ENCODE measurements around the gene SDK1.

The SDK1 gene

DNA sequence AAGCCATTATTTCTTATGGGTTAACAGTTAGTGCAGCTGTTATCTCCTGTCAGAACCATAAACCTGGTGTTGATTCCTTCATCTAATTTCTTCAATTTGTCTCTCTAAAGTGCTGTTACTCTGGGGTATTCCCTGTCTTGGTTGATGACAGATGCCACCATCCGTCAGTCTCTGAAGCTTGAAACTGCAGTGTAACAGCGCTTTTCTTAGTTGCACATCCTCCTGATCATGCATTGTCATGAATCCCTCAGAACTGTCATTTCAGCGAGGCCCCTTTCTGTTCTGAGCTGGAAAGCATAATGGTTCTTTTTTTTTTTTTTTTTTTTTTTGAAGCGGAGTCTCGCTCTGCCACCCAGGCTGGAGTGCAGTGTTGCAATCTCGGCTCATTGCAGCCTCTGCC is 193.9 kb downstream of the SDK1 start:
- TF ChIP-seq, protein P1, sequence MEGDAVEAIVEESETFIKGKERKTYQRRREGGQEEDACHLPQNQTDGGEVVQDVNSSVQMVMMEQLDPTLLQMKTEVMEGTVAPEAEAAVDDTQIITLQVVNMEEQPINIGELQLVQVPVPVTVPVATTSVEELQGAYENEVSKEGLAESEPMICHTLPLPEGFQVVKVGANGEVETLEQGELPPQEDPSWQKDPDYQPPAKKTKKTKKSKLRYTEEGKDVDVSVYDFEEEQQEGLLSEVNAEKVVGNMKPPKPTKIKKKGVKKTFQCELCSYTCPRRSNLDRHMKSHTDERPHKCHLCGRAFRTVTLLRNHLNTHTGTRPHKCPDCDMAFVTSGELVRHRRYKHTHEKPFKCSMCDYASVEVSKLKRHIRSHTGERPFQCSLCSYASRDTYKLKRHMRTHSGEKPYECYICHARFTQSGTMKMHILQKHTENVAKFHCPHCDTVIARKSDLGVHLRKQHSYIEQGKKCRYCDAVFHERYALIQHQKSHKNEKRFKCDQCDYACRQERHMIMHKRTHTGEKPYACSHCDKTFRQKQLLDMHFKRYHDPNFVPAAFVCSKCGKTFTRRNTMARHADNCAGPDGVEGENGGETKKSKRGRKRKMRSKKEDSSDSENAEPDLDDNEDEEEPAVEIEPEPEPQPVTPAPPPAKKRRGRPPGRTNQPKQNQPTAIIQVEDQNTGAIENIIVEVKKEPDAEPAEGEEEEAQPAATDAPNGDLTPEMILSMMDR (IDR thresholded peaks at IDR 0.05; ENCODE audit: low read depth, low read length) = no peak

DNA sequence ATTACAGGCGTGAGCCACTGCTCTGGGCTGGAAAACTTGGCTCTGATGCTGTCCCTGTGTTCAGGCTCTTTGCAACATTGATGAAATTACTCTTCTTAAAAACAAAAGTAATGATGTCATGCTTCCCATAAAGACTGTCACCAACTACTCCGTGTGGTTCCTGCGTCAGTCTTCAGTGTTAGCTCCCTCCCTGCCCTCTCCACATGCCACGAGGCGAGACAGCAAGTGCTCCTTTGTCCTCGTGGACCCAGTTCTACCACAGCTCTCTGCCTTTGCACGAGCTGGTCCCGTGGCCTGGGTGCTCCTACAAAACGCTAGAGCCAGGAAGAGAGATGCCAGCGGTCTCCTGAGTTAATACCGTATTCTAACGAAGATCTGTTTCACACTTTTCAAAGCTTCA is 194.5 kb downstream of the SDK1 start:
- TF ChIP-seq, protein P1 (IDR thresholded peaks at IDR 0.05; ENCODE audit: low read depth, low read length) = no peak
- no peak overlapping the region for H3K4me3 ChIP-seq (ENCODE audit: low read depth, low read length)

More for the DNA sequence above, 193.9 kb downstream of the SDK1 start:
- no peak overlapping the region for H3K4me3 ChIP-seq (ENCODE audit: low read depth, low read length)

DNA sequence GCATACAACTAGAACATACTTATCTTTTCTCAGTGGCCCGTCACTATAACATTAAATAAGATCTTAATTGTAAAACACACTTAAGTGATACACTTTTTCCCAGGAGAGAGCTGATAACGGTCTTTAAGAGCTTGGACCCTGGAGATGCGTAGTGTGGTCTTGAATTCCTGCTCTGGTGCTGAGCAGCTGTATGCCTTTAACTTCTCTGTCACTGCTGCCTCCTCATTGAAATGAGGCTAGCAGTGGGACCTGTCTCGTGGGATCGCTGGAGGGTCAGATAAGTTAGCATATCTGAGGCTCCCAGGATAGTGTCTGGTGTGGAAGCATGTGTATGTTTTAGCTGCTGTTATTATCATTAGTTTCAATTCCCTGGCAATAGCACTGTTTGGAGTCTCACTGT is 194.9 kb downstream of the SDK1 start:
- TF ChIP-seq, protein P1 (IDR thresholded peaks at IDR 0.05; ENCODE audit: low read depth, low read length) = no peak
- no peak overlapping the region for H3K4me3 ChIP-seq (ENCODE audit: low read depth, low read length)

DNA sequence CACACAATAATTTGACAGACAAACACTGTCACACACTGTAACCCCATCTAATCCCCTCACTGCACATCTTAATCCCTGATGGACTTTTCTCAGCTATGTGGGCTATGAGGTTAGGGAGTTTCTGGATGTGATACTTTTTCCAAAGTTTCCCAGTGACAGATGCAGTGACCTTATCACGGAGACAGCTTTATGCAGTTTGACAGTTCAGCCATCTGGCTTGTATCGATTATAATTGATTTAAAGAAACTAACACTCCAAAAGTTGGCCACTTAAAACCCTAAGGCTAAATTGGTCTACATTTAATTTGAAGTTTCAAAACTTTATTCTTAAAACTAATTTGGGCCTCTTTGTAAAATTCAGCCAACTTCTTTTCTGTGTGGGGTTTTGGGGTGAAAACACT is 196.7 kb downstream of the SDK1 start:
- TF ChIP-seq, protein P1 (IDR thresholded peaks at IDR 0.05; ENCODE audit: low read depth, low read length) = no peak
- H3K4me3 ChIP-seq (ENCODE audit: low read depth, low read length) = no peak overlapping the region

DNA sequence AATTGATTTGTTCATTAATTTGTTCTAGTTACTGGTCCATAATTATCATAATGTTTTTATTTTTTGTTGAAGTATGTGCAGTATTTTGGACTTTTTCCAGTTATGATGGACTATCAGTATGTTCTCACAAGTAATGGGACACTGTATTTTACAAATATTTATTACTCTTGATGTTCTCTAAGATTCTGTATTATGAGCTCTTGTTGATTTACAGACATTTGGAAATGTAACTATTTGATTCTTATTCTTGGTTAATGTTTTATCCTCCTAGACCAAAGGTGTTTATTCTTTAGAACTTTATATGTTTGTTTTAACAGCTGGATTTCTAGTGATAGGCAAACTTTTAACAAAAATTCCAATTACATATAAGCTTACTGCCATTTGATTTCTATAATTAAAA is 200.6 kb downstream of the SDK1 start:
- H3K4me3 ChIP-seq (ENCODE audit: low read depth, low read length) = no peak overlapping the region
- TF ChIP-seq, protein P1 (IDR thresholded peaks at IDR 0.05; ENCODE audit: low read depth, low read length) = no peak

DNA sequence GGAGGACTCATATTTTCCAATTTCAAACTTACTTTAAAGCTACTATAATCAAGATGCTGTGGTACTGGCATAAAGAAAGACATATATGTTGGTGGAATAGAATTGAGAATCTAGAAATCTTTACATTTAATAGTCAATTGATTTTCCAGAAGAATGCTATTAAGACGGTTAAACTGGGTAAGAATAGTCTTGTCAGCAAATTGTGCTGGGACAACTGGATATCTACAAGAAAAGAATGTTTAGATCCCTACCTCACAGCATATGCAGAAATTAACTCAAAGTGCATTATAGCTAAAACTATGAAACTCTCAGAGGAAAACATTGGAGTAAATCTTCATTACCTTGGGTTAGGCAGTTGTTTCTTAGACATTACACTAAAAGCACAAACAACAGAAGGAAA is 203.3 kb downstream of the SDK1 start:
- no peak overlapping the region for H3K4me3 ChIP-seq (ENCODE audit: low read depth, low read length)
- TF ChIP-seq, protein P1 (IDR thresholded peaks at IDR 0.05; ENCODE audit: low read depth, low read length) = no peak

GRCh38 chr7:3510101-3511020 is 209.3 kb downstream of the SDK1 start:
- TF ChIP-seq, protein P1 (IDR thresholded peaks at IDR 0.05; ENCODE audit: low read depth, low read length) = no peak
- no peak overlapping the region for H3K4me3 ChIP-seq (ENCODE audit: low read depth, low read length)

Measured in WI38 (cell line).